ENCODE data around the gene AP2M1. TPM values are rescaled to one million over a fixed set of nuclear protein-coding genes. Genes with fewer than 3 reads are reported as not detected.

AP2M1 gene
- total RNA-seq, 4 donors from 2014 or later = 153 to 318 (median 182) TPM

- no peaks in the 10 kb centered on the region for H3K27me3 ChIP-seq
- 85 to 91% methylated on average over 5 of the region's 5 CpGs for WGBS, 2 donors (ENCODE audit: low coverage in 1 of 2)
- H3K9me3 ChIP-seq = no peaks in the 10 kb centered on the region
- H3K4me1 ChIP-seq = peaks cover 19 to 31% (median 26%) of the 10 kb centered on the region in 4 donors
- intact Hi-C loops (cut with DNase I; ENCODE audit: low total_unique reads) = no loop called here
- H3K36me3 ChIP-seq = peaks cover 0 to 17% (median 5%) of the 10 kb centered on the region in 4 donors
- no peak overlapping the region for H3K4me3 ChIP-seq
- no peak overlapping the region for H3K27ac ChIP-seq
- DNase-seq = no peak
- TF ChIP-seq CTCF (IDR thresholded peaks at IDR 0.05) (no peak), POLR2A (IDR thresholded peaks at IDR 0.05) (no peak), POLR2AphosphoS5 (IDR thresholded peaks at IDR 0.05) (no peak), EP300 (IDR thresholded peaks at IDR 0.05; ENCODE audit: low read depth) (no peak)
- in situ Hi-C loops (cut with MboI; ENCODE audit: low pct_ligation_motif_present in 1 of 4, low pct_unique_long_range_greater_than_20kb in 1 of 4, low sequenced_read_pairs in 3 of 4) = no loop called here
Measured at GRCh38 chr3:184172681-184173373, 1.8 kb upstream of the AP2M1 start.

- Histone ChIP-seq H3K27ac (peak overlapping the region in 3 of 4 donors; percentile 30 to 98 (median 73)), H3K36me3 (peaks cover 0 to 15% (median 3%) of the 10 kb centered on the region in 4 donors), H3K9me3 (no peaks in the 10 kb centered on the region), H3K4me3 (no peak overlapping the region), H3K27me3 (no peaks in the 10 kb centered on the region), H3K4me1 (peaks cover 19 to 36% (median 29%) of the 10 kb centered on the region in 4 donors)
- DNase-seq = no peak
- intact Hi-C loops (cut with DNase I; ENCODE audit: low total_unique reads) (no loop called here), in situ Hi-C loops (cut with MboI; ENCODE audit: low pct_ligation_motif_present in 1 of 4, low pct_unique_long_range_greater_than_20kb in 1 of 4, low sequenced_read_pairs in 3 of 4) (no loop called here)
- 84 to 89% methylated on average over 2 of the region's 2 CpGs for WGBS, 2 donors (ENCODE audit: low coverage in 1 of 2)
- TF ChIP-seq CTCF (IDR thresholded peaks at IDR 0.05) = no peak
- TF ChIP-seq POLR2AphosphoS5 (IDR thresholded peaks at IDR 0.05) = no peak
- no peak for TF ChIP-seq POLR2A (IDR thresholded peaks at IDR 0.05)
- no peak for TF ChIP-seq EP300 (IDR thresholded peaks at IDR 0.05; ENCODE audit: low read depth)
Measured at GRCh38 chr3:184173374-184173722, 1.3 kb upstream of the AP2M1 start.

GRCh38 chr3:184174284-184174645 lies 390 bp upstream of the AP2M1 start:
- no peak for DNase-seq
- Histone ChIP-seq H3K36me3 (peaks cover 0 to 20% (median 7%) of the 10 kb centered on the region in 4 donors), H3K4me3 (no peak overlapping the region), H3K27me3 (no peaks in the 10 kb centered on the region), H3K4me1 (peaks cover 19 to 38% (median 29%) of the 10 kb centered on the region in 4 donors), H3K9me3 (no peaks in the 10 kb centered on the region), H3K27ac (peak overlapping the region; percentile 30 to 98 (median 84))
- in situ Hi-C loops (cut with MboI; ENCODE audit: low pct_ligation_motif_present in 1 of 4, low pct_unique_long_range_greater_than_20kb in 1 of 4, low sequenced_read_pairs in 3 of 4) = no loop called here
- TF ChIP-seq POLR2A (IDR thresholded peaks at IDR 0.05) (no peak), EP300 (IDR thresholded peaks at IDR 0.05; ENCODE audit: low read depth) (no peak), POLR2AphosphoS5 (IDR thresholded peaks at IDR 0.05) (no peak), CTCF (IDR thresholded peaks at IDR 0.05) (no peak)
- intact Hi-C loops (cut with DNase I; ENCODE audit: low total_unique reads) = no loop called here
- WGBS, 2 donors (ENCODE audit: low coverage in 1 of 2) = 12 to 73% methylated on average over 1 to 4 of the region's 4 CpGs

- intact Hi-C loops (cut with DNase I; ENCODE audit: low total_unique reads) (no loop called here), in situ Hi-C loops (cut with MboI; ENCODE audit: low pct_ligation_motif_present in 1 of 4, low pct_unique_long_range_greater_than_20kb in 1 of 4, low sequenced_read_pairs in 3 of 4) (no loop called here)
- Histone ChIP-seq H3K27me3 (no peaks in the 10 kb centered on the region), H3K9me3 (no peaks in the 10 kb centered on the region), H3K4me1 (peaks cover 19 to 38% (median 29%) of the 10 kb centered on the region in 4 donors), H3K4me3 (peak overlapping the region; percentile 80 to 99 (median 96)), H3K36me3 (peaks cover 0 to 30% (median 10%) of the 10 kb centered on the region in 4 donors), H3K27ac (peak overlapping the region; percentile 90 to 98 (median 95))
- DNase-seq = no peak
- TF ChIP-seq EP300 (IDR thresholded peaks at IDR 0.05; ENCODE audit: low read depth) = no peak
- 21 to 33% methylated on average over 6 to 8 of the region's 8 CpGs for WGBS, 2 donors (ENCODE audit: low coverage in 1 of 2)
Measured at GRCh38 chr3:184175506-184175905, 851 bp downstream of the AP2M1 start.
